H1 (cell line): ENCODE data around the gene NME7. TPM values are rescaled to one million over a fixed set of nuclear protein-coding genes. Genes with fewer than 3 reads are reported as not detected.

Experiments used
- CTCF ChIA-PET: fragments of 300-600 bp; sonication (Branson Sonifier 250); formaldehyde crosslinking; loops from one replicate; lab custom pipeline; 2021; ENCODE audit not compliant: partially characterized antibody; lab: Charles Lee
- POLR2A ChIA-PET: fragments of 300-600 bp; sonication (Branson Sonifier 250); formaldehyde crosslinking; loops from one replicate; lab custom pipeline; 2021; ENCODE audit warnings: inconsistent platforms; ENCODE audit not compliant: partially characterized antibody; lab: Charles Lee
- DNase-seq, 2 experiments: peaks; one replicate each; pipeline versions ENCODE4 v3.0.0 to v3.0.0-alpha.2; 2010 to 2022; ENCODE audit warnings: low spot score in 2 of 2, low read depth in 1 of 2, mixed read lengths in 1 of 2
- FAIRE-seq: peaks from 2 replicates; lab custom pipeline; 2011; peaks lifted over from hg19 to GRCh38; lab: Jason Lieb, UNC
- H2AFZ ChIP-seq: 2 replicates; pipeline ENCODE4 v1.8.1; 2012; ENCODE audit warnings: low read length, inconsistent platforms
- H2AK5ac ChIP-seq: 2 replicates; pipeline ENCODE4 v1.6.1; 2013; ENCODE audit warnings: low read depth, low read length
- H2BK120ac ChIP-seq: replicated peaks from 2 replicates; pipeline ENCODE3; 2013; ENCODE audit warnings: low read depth, low read length, inconsistent platforms
- H2BK12ac ChIP-seq: 2 replicates; pipeline ENCODE4 v1.6.1; 2013; ENCODE audit warnings: low read depth, low read length
- H2BK15ac ChIP-seq: 2 replicates; pipeline ENCODE4 v1.6.1; 2013; ENCODE audit warnings: low read length
- H2BK20ac ChIP-seq: 2 replicates; pipeline ENCODE4 v1.6.1; 2013; ENCODE audit warnings: low read length
- H2BK5ac ChIP-seq: 2 replicates; pipeline ENCODE4 v1.6.1; 2013; ENCODE audit warnings: low read depth, low read length
- H3K14ac ChIP-seq: 2 replicates; pipeline ENCODE4 v1.6.1; 2013; ENCODE audit warnings: inconsistent platforms; ENCODE audit not compliant: insufficient read length
- H3K18ac ChIP-seq: 2 replicates; pipeline ENCODE4 v1.6.1; 2013; ENCODE audit warnings: low read length; ENCODE audit errors: extremely low read depth
- H3K23ac ChIP-seq: 2 replicates; pipeline ENCODE4 v1.6.1; 2013; ENCODE audit warnings: inconsistent platforms; ENCODE audit not compliant: insufficient read length
- H3K23me2 ChIP-seq: 2 replicates; pipeline ENCODE4 v1.6.1; 2013; ENCODE audit warnings: low read depth, low read length
- H3K27ac ChIP-seq: 2 replicates; pipeline ENCODE4 v1.6.1; 2011; ENCODE audit warnings: low read depth, low read length, inconsistent platforms
- H3K27me3 ChIP-seq, 4 experiments: replicated peaks in 1 of 4; 1 replicate in 1 of 4; 2 replicates in 3 of 4; pipeline versions ENCODE4 v1.6.1 to v1.8.1; 2011 to 2013; ENCODE audit warnings: low read length in 3 of 4, mild to moderate bottlenecking in 3 of 4, inconsistent platforms in 2 of 4, mixed read lengths in 2 of 4, moderate library complexity in 1 of 4; ENCODE audit not compliant: control insufficient read depth in 3 of 4, insufficient read depth in 3 of 4; ENCODE audit errors: extremely low read depth in 1 of 4
- H3K36me3 ChIP-seq, 4 experiments: 2 replicates each; pipeline versions ENCODE4 v1.6.1 to v1.8.1; 2011 to 2013; ENCODE audit warnings: mild to moderate bottlenecking in 4 of 4, low read length in 3 of 4, moderate library complexity in 2 of 4, control low read depth in 1 of 4, inconsistent platforms in 1 of 4; ENCODE audit not compliant: insufficient read depth in 4 of 4, control insufficient read depth in 2 of 4
- H3K4ac ChIP-seq: replicated peaks from 2 replicates; pipeline ENCODE3; 2013; ENCODE audit warnings: low read length, low read depth, mixed read lengths, inconsistent platforms; ENCODE audit not compliant: insufficient read length
- H3K4me1 ChIP-seq, 4 experiments: replicated peaks in 1 of 4; 1 replicate in 1 of 4; 2 replicates in 3 of 4; pipeline versions ENCODE4 v1.6.1 to v1.8.1; 2011 to 2013; ENCODE audit warnings: low read length in 3 of 4, inconsistent platforms in 2 of 4, mixed read lengths in 1 of 4; ENCODE audit not compliant: insufficient read depth in 4 of 4, control insufficient read depth in 3 of 4
- H3K4me2 ChIP-seq, 2 experiments: 2 replicates each; pipeline versions ENCODE4 v1.6.1 to v1.8.1; 2011 to 2013; ENCODE audit warnings: low read depth in 2 of 2, low read length in 2 of 2, control low read depth in 1 of 2, inconsistent platforms in 1 of 2, mild to moderate bottlenecking in 1 of 2; ENCODE audit not compliant: insufficient read depth in 1 of 2
- H3K4me3 ChIP-seq, 4 experiments: fragments of 200-600, 300-600 bp in 1 of 4; sonication (generic), shearing (Covaris generic), sonication (Bioruptor Twin) in 1 of 4; 2 replicates each; pipeline versions ENCODE4 v1.5.1 to v1.8.1; 2011 to 2016; ENCODE audit warnings: low read length in 4 of 4, low read depth in 3 of 4, control low read depth in 2 of 4, inconsistent platforms in 2 of 4, mild to moderate bottlenecking in 2 of 4, mixed read lengths in 1 of 4, moderate library complexity in 1 of 4; ENCODE audit not compliant: insufficient read depth in 2 of 4; ENCODE audit errors: extremely low read depth in 1 of 4
- H3K56ac ChIP-seq: replicated peaks from 2 replicates; pipeline ENCODE3; 2013; ENCODE audit warnings: low read depth, mild to moderate bottlenecking, mixed read lengths, low read length, inconsistent platforms; ENCODE audit not compliant: insufficient read length
- H3K79me1 ChIP-seq: 2 replicates; pipeline ENCODE4 v1.6.1; 2013; ENCODE audit warnings: low read depth, low read length, control low read depth
- H3K79me2 ChIP-seq, 2 experiments: 2 replicates each; pipeline versions ENCODE4 v1.6.1 to v1.8.1; 2012 to 2013; ENCODE audit warnings: low read length in 2 of 2, mild to moderate bottlenecking in 2 of 2, inconsistent platforms in 1 of 2; ENCODE audit not compliant: insufficient read depth in 2 of 2, control insufficient read depth in 1 of 2
- H3K9ac ChIP-seq, 4 experiments: replicated peaks in 1 of 4; 1 replicate in 1 of 4; 2 replicates in 3 of 4; pipeline versions ENCODE4 v1.6.1 to v1.8.1; 2011 to 2013; ENCODE audit warnings: low read depth in 3 of 4, low read length in 3 of 4, control low read depth in 2 of 4, mild to moderate bottlenecking in 2 of 4, moderate library complexity in 2 of 4, inconsistent platforms in 1 of 4; ENCODE audit errors: extremely low read depth in 1 of 4
- H3K9me3 ChIP-seq, 2 experiments: 2 replicates each; pipeline versions ENCODE4 v1.6.1 to v1.8.1; 2012 to 2013; ENCODE audit warnings: mild to moderate bottlenecking in 2 of 2, moderate library complexity in 2 of 2, control low read depth in 1 of 2, inconsistent platforms in 1 of 2, low read depth in 1 of 2, low read length in 1 of 2, mixed read lengths in 1 of 2; ENCODE audit not compliant: insufficient read depth in 2 of 2
- H4K20me1 ChIP-seq, 2 experiments: replicated peaks in 1 of 2; 2 replicates each; pipeline versions ENCODE3 to v1.8.1; 2011 to 2013; ENCODE audit warnings: inconsistent platforms in 2 of 2, low read length in 2 of 2, mild to moderate bottlenecking in 1 of 2; ENCODE audit not compliant: insufficient read depth in 2 of 2, control insufficient read depth in 1 of 2
- H4K5ac ChIP-seq: 2 replicates; pipeline ENCODE4 v1.6.1; 2013; ENCODE audit warnings: low read length, low read depth, mixed read lengths, inconsistent platforms; ENCODE audit not compliant: insufficient read length
- H4K8ac ChIP-seq: 2 replicates; pipeline ENCODE4 v1.8.0; 2013; ENCODE audit warnings: mild to moderate bottlenecking, moderate library complexity, low read length, inconsistent platforms; ENCODE audit not compliant: insufficient read depth; ENCODE audit errors: extremely low read depth
- H4K91ac ChIP-seq: replicated peaks from 2 replicates; pipeline ENCODE3; 2013; ENCODE audit warnings: low read length, mixed read lengths, inconsistent platforms; ENCODE audit not compliant: insufficient read length
- BACH1 ChIP-seq: IDR thresholded peaks from 2 replicates; pipeline ENCODE4 v1.6.1; 2012; ENCODE audit warnings: low read length, improper control_type of control experiment
- HDAC2 ChIP-seq, 2 experiments: fragments of 300-600 bp in 1 of 2; sonication (generic) in 1 of 2; IDR thresholded peaks; 2 replicates each; pipeline ENCODE4 v1.6.1; 2011 to 2012; ENCODE audit warnings: low read depth in 2 of 2, low read length in 2 of 2, mild to moderate bottlenecking in 2 of 2, moderate library complexity in 2 of 2, borderline replicate concordance in 1 of 2, inconsistent platforms in 1 of 2
- KDM4A ChIP-seq: IDR thresholded peaks from one replicate; pipeline ENCODE4 v1.7.1; 2012; ENCODE audit warnings: low read depth, mild to moderate bottlenecking, moderate library complexity, low read length, inconsistent platforms; ENCODE audit not compliant: severe bottlenecking
- MAFK ChIP-seq: IDR thresholded peaks from 2 replicates; pipeline ENCODE4 v1.6.1; 2012; ENCODE audit warnings: low read depth, mild to moderate bottlenecking, improper control_type of control experiment, low read length
- SRF ChIP-seq: IDR thresholded peaks from 2 replicates; pipeline ENCODE4 v1.6.1; 2011; ENCODE audit warnings: mild to moderate bottlenecking, low read depth, low read length, moderate library complexity
- TAF1 ChIP-seq: IDR thresholded peaks from 2 replicates; pipeline ENCODE4 v1.6.1; 2011; ENCODE audit warnings: mild to moderate bottlenecking, low read depth, low read length
- TBP ChIP-seq: IDR thresholded peaks from 2 replicates; pipeline ENCODE4 v1.6.1; 2011; ENCODE audit warnings: low read depth, low read length, improper control_type of control experiment
- WGBS, 2 experiments: shearing (Covaris generic) in 1 of 2; methylation state at CpG; one replicate each; pipeline versions ENCODE4 v1.1.6 to v1.1.7; 2013 to 2015; ENCODE audit warnings: low lambda C conversion rate in 2 of 2, mixed read lengths in 2 of 2, inconsistent platforms in 1 of 2, low coverage in 1 of 2, missing lambda C conversion rate in 1 of 2; ENCODE audit not compliant: insufficient replicate concordance in 2 of 2, insufficient coverage in 1 of 2, insufficient read length in 1 of 2; ENCODE audit errors: extremely low coverage in 1 of 2, missing lambda C conversion rate in 1 of 2; 5-methylcytosine and 5-hydroxymethylcytosine counted together
- polyA plus RNA-seq, 7 experiments: library from polyadenylated mRNA; depleted of rRNA in 3 of 7; stranded (reverse) in 5 of 7; unstranded in 2 of 7; fragments of >200 nt in 5 of 7; fragments of 200-250 nt in 2 of 7; gene quantifications; 1 replicate in 5 of 7; 2 replicates in 1 of 7; 4 replicates in 1 of 7; pipeline versions ENCODE4 v1.2.1 to v1.2.3, GENCODE V29; 2011 to 2013; ENCODE audit warnings: missing spikeins in 2 of 7, mixed read lengths in 2 of 7
- total RNA-seq: library from RNA; stranded (reverse); fragmentation: NEBNext Ultra II Directional; extraction: Animal tissue kit (Norgen Biotek cat#: 25700); gene quantifications from 2 replicates; pipeline ENCODE4 v1.2.1, GENCODE V29; 2021
- TF ChIP-seq, protein P1 (sequence below): IDR thresholded peaks from 2 replicates; pipeline ENCODE4 v1.6.1; 2012; ENCODE audit warnings: low read length, inconsistent platforms
- TF ChIP-seq, protein P2 (sequence below), 3 experiments: IDR thresholded peaks; 1 replicate in 2 of 3; 2 replicates in 1 of 3; pipeline versions ENCODE4 v1.5.1 to v1.6.1; 2011; ENCODE audit warnings: low read length in 3 of 3, mild to moderate bottlenecking in 3 of 3, inconsistent platforms in 2 of 3, low read depth in 1 of 3, moderate library complexity in 1 of 3; ENCODE audit not compliant: insufficient read depth in 1 of 3; ENCODE audit errors: control extremely low read depth in 1 of 3
- TF ChIP-seq, protein P3 (sequence below): IDR thresholded peaks from 2 replicates; pipeline ENCODE4 v1.6.1; 2012; ENCODE audit warnings: inconsistent platforms

NME7 gene
- total and polyA plus RNA-seq, 2 of the 8 experiments (the other 6 are each of a cell fraction or from before 2014, with no cell fraction given), result 11.6 to 28.5 TPM

DNA sequence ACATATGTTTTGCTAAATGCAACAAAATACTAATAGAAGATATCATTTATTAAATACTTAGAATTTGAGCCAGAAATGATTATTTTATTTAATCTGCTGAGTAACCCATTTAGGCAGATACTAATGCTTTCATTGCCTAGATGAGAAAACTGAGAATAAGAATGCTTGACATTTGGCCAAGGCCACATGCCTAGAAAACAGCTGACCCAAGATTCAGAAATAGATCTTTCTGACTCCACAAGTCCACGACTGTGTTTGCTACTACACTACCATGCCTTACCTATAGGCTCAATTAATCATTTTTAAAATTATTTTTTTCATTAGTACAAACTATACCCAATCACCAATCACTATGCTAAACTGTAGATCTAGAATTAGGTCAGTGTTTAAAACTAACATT, 131.5 kb downstream of the NME7 start:
- no peak for FAIRE-seq
- Histone ChIP-seq H3K14ac (no peak overlapping the region), H3K9ac (no peak overlapping the region), H3K79me1 (no peaks in the 10 kb centered on the region), H2BK12ac (no peak overlapping the region), H4K91ac (no peak overlapping the region), H3K56ac (no peak overlapping the region), H3K27ac (no peak overlapping the region), H2BK120ac (no peak overlapping the region), H2AFZ (no peak overlapping the region), H3K4me2 (no peak overlapping the region), H2BK15ac (no peak overlapping the region), H4K8ac (no peak overlapping the region), H3K79me2 (no peaks in the 10 kb centered on the region), H3K4ac (no peak overlapping the region), H2BK5ac (no peak overlapping the region), H2BK20ac (no peak overlapping the region), H3K9me3 (no peaks in the 10 kb centered on the region)
- DNase-seq, result no peak
- POLR2A ChIA-PET, result no interaction called here
- TF ChIP-seq, protein P1, sequence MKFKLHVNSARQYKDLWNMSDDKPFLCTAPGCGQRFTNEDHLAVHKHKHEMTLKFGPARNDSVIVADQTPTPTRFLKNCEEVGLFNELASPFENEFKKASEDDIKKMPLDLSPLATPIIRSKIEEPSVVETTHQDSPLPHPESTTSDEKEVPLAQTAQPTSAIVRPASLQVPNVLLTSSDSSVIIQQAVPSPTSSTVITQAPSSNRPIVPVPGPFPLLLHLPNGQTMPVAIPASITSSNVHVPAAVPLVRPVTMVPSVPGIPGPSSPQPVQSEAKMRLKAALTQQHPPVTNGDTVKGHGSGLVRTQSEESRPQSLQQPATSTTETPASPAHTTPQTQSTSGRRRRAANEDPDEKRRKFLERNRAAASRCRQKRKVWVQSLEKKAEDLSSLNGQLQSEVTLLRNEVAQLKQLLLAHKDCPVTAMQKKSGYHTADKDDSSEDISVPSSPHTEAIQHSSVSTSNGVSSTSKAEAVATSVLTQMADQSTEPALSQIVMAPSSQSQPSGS, result no peak
- TF ChIP-seq SRF, result no peak
- TF ChIP-seq TBP, result no peak
- TF ChIP-seq, protein P2, sequence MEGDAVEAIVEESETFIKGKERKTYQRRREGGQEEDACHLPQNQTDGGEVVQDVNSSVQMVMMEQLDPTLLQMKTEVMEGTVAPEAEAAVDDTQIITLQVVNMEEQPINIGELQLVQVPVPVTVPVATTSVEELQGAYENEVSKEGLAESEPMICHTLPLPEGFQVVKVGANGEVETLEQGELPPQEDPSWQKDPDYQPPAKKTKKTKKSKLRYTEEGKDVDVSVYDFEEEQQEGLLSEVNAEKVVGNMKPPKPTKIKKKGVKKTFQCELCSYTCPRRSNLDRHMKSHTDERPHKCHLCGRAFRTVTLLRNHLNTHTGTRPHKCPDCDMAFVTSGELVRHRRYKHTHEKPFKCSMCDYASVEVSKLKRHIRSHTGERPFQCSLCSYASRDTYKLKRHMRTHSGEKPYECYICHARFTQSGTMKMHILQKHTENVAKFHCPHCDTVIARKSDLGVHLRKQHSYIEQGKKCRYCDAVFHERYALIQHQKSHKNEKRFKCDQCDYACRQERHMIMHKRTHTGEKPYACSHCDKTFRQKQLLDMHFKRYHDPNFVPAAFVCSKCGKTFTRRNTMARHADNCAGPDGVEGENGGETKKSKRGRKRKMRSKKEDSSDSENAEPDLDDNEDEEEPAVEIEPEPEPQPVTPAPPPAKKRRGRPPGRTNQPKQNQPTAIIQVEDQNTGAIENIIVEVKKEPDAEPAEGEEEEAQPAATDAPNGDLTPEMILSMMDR (IDR thresholded peaks at IDR 0.05; ENCODE audit: control extremely low read depth in 1 of 3, insufficient read depth in 1 of 3, low read depth in 1 of 3, low read length in 3 of 3), result no peak
- TF ChIP-seq, protein P3, sequence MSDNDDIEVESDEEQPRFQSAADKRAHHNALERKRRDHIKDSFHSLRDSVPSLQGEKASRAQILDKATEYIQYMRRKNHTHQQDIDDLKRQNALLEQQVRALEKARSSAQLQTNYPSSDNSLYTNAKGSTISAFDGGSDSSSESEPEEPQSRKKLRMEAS, result no peak
- no peak for TF ChIP-seq TAF1
- no peak for TF ChIP-seq MAFK
- no peak for TF ChIP-seq BACH1
- no peak for TF ChIP-seq HDAC2 (IDR thresholded peaks at IDR 0.05; ENCODE audit: borderline replicate concordance in 1 of 2, low read depth in 2 of 2, low read length in 2 of 2)
- TF ChIP-seq KDM4A, result no peak
- TF ChIP-seq, all 59 proteins: peak for 0
- Histone ChIP-seq H3K36me3 (no peaks in the 10 kb centered on the region), H3K23me2 (no peaks in the 10 kb centered on the region), H3K4me3 (no peak overlapping the region), H3K18ac (no peak overlapping the region), H3K23ac (no peak overlapping the region), H3K27me3 (no peaks in the 10 kb centered on the region), H4K5ac (no peak overlapping the region), H3K4me1 (peaks cover 0 to 4% (median 0%) of the 10 kb centered on the region in 4 experiments; a peak in 1 of 7 replicates), H2AK5ac (no peak overlapping the region), H4K20me1 (no peaks in the 10 kb centered on the region)
- WGBS, 2 experiments, result 74% methylated on average over 1 of the region's 1 CpG; no CpG with 5 or more reads in 1 of the 2 experiments
- CTCF ChIA-PET, result no interaction called here
